HG03571 (cell line): ENCODE measurements around the gene PSAPL1.

Experiments used
- ATAC-seq: cut with Tn5 transposase; IDR thresholded peaks from one replicate; pipeline ENCODE4 v1.9.1; 2021; ENCODE audit not compliant: unreplicated experiment

Gene PSAPL1

GRCh38 chr4:7431696-7432530, 2.8 kb downstream of the PSAPL1 start:
- no peak for ATAC-seq

DNA sequence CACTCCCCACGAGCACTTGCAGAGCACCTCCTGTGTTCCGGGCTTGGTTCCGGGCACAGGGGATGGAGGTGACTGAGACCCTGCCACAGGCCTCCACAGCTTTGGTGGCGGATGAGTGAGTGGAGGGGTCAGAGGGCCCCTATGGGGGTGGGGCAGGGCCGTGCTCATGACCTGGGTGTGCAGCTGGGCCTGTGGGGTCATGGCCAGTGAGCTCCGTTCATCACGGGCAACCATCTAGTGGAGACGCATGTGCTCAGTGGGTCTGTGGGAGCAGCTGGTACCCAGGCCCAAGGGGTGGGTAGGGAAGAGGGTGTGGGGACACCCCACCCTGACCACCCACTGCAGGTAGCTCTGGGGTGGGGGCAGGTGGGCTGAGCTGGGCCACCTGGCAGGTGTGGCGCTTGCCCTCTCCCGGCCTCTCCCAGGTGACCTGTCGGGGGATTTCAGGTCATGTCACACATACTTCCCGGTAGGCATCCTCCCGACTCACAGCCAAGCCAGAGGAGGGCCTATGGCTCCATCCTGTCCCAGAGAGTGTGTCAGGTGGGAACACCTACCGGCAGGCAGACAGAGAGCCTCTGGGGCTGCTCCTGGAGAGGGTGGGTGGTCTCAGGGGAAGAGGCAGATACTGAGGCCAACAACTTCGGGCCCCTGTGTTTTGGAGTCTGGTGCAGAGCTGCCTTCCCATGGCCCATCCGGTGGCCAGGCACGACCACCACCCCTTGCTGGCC, 3.6 kb downstream of the PSAPL1 start:
- ATAC-seq: no peak

GRCh38 chr4:7430368-7430964, 4.3 kb downstream of the PSAPL1 start:
- ATAC-seq: no peak

- no peak for ATAC-seq
Observed at GRCh38 chr4:7429601-7430078, 5.1 kb downstream of the PSAPL1 start.

- ATAC-seq: no peak
Observed at GRCh38 chr4:7429069-7429416, 5.7 kb downstream of the PSAPL1 start.

DNA sequence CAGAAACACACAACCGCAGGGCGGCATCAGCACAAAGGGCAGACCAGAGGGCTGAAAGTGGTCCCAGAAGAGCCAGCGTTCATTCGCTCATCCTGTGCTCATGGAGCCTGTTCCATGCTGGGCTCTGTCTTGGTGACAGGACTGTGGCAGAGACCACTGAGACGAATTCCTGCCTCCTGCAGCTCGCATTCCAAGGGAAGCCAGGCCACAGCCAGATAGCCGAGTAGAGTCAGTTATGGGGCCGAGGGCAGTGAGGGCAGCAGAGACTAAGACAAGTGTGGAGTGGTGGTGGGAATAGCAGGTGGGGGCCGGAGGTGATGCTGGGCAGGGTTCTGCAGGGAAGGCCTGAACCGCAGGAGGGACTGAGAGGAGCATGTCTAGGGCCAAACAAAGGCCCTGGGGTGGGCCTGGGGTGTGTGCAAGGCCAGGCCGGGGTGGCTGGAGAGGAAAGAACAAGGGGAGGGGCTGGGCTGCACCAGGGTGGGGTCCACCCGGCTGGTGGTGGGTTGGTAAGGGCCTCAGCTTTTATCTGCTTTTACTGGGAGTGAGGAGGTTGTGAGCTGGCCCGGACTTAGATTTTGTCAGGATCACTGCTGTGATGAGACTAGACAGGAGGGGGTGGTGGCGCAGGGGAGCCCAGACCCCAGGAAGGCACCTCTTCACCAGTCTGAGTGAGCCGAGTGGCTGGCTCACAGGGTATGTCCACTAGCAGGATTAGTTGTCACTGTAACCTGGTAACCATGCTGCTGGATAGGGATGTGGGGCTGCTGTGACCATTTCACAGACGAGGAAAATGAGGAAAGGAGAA, 6.3 kb downstream of the PSAPL1 start:
- ATAC-seq: no peak

DNA sequence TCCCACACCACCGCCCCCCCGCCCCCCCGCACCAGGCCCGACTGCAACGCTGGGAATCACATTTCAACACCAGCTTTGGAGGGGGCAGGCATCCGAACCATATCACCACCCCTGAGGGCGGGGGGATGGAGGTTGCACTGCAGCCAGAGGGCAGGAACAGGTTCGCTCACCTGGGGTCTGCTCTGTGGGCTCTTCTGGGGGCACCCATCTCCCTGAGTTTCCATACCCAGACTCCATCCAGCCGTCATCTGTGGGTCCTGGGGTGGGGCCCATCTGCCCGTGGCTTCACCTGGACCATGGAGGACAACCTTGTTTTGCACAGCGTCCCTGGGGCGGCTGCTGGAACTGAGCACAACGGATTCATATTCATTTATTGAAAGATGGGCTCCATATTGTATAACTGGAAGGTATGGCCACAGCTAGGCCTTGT, 6.9 kb downstream of the PSAPL1 start:
- no peak for ATAC-seq

GRCh38 chr4:7427361-7427760, 7.4 kb downstream of the PSAPL1 start:
- no peak for ATAC-seq

DNA sequence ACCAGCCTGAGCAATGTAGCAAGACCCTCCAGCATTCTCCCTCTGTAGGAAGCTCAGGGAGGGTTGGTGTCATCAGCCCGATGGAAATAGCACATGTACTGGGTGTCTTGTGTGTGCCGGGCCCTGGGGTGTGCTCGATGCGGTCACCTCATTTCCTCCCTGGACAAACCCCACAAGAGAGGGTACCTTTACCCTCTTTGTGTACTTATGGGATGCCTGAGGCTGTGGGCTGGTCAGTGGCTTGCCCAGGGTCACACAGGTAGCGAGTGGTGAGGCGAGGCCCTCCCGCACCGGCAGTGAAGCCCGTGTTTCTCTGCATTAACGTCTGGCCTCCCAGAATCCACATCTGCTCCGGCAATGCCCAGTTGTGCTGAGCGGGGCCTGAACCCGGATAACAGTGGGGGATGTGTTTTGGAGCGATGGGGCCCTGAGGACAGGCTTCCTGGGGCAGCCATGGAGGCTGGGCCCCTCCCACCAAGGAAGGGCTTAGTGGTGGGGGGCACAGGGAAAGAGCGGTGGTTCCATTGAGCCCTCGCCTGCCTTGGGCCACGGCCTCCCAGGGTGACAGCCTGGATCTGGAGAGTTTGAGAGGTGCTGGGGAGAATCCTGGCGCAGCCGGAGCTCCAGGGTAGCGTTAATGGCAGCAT, 8.1 kb downstream of the PSAPL1 start:
- no peak for ATAC-seq

GRCh38 chr4:7425591-7426468, 8.9 kb downstream of the PSAPL1 start:
- no peak for ATAC-seq

GRCh38 chr4:7425124-7425523, 9.6 kb downstream of the PSAPL1 start:
- ATAC-seq: no peak

DNA sequence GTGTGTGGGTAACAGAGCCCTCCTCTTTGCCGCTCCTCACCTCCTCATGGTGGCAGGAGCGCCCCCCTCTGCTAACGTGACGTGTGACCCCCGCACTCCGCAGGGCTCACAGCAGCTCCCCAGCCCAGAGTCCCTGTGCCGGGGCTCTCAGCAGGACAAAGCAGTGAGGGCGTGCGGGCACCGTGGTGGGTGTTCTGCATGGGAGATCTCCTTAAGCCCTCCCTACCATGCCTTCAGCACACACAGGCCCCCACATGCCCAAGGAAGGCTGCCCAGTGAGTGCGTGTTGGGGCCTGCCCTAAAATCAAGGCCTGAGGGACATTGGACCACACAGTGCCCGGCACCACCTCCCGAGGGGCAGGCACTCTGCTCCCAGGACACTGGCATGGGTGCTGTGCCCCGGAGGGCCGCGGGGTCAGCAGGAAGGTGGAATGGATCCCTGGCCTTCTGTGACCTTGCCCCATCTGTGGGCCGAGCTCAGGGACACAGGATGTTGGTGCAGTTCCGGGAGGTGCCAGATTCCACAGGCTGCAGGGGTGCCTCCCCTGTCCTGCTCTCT, 10.1 kb downstream of the PSAPL1 start:
- no peak for ATAC-seq

DNA sequence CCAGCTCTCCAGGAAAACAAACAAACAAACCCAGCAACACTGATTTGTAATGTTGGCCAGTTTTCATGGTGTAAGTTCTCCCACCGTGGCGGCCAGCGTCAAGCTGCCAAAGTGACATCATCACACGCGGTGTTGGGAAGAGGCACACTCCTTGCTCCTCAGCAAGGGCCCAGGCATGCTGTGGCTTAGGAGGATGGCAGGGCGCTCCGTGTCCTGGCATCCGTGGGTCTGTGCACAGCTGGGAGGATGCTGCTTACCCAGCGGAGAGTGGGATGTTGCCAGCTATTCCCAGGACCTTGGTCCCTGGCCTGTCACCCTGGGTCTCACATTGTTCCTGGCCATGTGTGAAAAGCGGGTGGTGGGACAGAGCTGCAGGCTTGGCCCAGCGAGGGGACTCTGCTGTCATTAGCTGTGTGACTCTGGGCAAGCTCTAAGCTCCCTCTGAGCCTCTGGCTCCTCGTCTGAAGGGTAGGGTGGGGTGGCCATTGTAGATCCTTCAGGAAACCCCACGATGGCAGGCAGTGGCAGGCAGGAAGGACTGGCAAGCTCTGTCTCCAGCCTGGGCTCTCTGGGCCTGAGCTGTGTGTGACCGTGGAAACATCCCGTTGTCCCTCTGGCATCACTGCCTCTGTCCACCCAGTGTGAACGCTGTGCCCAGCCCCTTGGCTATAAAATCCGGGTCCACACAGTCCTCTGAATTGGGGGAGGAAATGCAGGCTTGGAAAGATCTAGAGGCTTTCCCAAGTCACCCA, 10.8 kb downstream of the PSAPL1 start:
- ATAC-seq: no peak

GRCh38 chr4:7423391-7423790, 11.3 kb downstream of the PSAPL1 start:
- no peak for ATAC-seq

- ATAC-seq: no peak
Observed at GRCh38 chr4:7422898-7423180, 11.9 kb downstream of the PSAPL1 start.

- no peak for ATAC-seq
Observed at GRCh38 chr4:7422151-7422897, 12.4 kb downstream of the PSAPL1 start.

- ATAC-seq: no peak
Observed at GRCh38 chr4:7421356-7422150, 13.2 kb downstream of the PSAPL1 start.
